ENCODE measurements around the gene DTX3L.

DTX3L gene

DNA sequence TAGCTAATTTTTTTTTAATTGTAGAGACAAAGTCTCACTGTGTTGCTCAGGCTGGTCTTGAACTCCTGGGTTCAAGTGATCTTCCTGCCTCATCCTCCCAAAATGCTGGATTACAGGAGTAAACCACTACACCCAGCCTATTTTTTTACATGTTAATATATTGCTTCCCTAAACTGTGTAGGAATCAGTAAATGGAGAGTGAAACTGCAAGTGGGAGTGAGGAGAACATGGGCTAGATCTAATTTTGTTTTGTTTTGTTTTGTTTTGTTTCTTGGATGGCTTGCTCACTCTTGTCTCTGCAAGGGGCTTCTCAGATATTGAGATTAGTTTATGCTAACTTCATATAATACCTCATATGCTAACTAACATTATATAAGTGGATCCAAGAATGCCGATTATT is 44.8 kb downstream of the DTX3L start:
- peak; percentile 63 for DNase-seq

DNA sequence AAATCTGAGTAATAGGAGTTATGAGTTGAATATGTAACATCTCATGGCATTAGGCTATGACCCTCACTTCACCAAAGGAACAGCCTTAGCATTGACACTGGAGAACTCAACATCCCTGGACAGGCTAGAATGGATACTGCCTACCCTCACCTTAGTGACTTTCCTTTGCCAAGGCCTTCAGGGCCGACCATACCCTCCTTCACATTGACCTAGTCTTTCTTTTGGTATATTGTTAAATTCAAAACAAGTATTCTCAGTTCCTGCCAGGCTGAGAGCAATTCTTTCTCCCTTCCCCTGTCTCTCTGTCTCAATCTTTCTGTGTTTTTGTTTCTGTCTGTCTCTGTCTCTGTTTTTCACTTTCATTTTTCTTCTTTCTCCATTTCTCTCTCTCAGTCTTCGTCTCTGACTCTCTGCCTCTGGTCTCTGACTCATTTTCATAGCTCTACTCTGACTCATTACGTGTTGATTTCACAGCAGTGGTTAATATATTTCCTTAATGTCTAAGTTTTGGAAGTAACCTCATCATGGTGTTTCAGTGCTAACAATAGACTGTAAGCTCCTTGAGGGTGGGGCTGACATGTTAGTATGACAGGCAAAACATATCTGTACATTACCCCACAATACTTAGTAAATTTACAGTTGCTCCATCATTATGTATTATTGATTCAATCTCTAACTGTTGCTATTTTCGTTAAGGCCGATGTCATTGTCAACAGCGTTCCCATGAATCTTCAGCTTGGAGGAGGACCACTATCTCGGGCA is 45.8 kb downstream of the DTX3L start:
- peak; percentile 97 for DNase-seq

DNA sequence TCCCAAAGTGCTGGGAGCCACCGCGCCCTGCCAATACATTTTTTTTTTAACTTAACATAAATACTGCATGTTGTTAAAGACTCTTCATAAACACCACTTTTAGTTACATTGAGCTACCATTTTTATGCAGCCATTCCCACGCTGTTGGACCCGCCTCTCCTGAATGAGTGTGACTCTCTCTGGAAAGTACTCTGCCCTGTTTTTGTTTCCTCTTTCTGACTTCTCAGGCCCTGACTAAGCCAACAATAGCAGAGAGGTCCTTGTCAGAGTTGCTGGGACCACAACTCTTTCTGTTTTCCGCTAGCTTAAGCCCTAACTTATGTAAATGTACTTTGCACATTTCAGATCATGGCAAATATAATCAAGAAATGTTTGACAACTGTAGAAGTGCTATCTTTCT is 48.6 kb downstream of the DTX3L start:
- DNase-seq: peak; percentile 79

DNA sequence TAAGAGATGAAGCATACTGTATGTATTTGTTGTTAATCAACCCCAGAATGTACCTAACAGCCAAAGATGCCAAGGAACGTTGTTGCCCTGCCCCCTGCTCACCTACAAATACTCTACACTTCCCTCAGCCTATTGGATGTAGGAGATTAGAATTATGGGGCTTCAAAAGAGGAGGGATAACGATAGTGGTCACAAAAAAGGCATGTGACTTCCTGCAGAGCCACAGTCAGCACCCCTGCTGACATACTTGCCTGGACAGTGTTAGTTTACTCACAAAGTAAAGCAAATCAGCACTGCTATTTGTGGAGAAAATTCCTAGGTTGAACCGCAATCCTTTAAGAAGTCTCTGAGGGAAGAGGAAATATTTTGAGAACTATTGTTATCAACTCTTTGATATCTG is 51.2 kb downstream of the DTX3L start:
- DNase-seq: no peak

DNA sequence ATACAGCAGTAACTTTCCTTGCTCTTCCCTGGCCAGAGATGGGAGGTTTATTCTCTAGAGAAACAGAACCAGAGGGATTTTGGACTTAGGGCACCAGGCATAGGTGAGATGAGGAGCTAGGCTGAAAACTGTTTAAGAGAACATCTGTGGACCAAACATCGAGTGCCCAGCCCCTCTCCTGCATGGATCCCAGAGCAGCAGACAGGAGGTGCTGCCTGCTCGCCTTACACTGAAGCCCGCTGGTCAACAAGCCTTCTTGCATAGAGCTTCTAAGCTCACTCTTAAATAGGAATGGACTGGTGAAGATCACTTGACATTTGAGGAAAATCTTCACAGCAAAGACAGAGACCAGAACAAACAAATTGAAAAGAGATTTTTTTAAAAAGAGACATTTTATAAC is 54.5 kb downstream of the DTX3L start:
- DNase-seq: no peak

DNA sequence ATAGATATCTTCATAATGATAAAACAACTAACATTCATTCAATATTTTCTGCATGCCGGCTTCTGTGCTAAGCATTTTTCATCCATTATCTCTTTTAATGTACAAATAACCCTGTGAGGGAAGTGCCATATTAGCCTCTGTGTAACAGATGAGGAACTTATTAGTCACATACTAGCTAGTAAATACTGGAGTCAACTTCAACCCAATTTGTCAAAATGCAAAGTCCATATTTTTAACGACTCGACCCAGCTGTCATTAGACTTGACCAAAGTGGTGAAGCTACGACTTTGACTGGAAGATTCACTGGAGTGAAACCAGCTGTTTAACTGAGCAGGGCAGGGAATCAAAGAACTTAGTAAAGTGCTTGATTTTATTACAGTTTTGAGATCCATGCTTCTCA is 54.9 kb downstream of the DTX3L start:
- peak; percentile 47 for DNase-seq

DNA sequence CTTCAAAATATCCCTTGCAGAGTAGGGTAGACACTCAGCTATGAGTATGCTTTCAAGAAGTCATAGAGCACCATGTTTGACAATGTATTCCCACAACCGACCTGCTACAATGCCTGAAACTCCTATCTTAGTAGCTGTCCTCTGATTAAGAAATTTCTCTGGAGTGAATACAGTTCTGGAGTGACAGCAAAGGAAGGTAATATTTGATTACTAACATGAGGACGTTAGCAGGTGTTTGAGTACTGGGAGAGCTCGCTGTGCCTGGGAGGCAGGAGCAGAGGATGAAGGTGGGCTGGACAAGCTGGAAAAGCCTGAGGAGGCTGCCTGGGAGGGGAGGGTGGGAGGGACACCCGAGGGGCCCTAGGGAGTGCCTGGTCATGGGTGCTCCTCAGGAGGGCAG is 56.3 kb downstream of the DTX3L start:
- no peak for DNase-seq

DNA sequence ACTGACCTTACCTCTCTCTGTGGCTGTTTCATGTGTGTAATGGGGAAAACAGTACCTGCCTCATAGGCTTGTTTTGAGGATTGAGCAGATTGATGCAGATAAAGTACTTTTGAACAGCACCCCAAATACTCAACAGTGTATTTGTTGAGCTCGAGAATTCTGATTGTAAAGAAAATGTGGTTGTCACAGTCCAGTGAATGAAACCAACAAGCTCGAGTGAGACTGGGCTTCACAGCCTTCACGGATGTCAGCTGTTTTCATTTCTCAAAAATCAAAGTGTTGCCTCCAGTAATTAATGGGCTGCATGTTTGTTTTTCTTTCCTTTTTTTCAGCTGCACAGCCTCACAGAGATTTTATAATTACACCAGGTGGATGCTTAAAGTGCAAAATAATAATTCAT is 57.0 kb downstream of the DTX3L start:
- no peak for DNase-seq

DNA sequence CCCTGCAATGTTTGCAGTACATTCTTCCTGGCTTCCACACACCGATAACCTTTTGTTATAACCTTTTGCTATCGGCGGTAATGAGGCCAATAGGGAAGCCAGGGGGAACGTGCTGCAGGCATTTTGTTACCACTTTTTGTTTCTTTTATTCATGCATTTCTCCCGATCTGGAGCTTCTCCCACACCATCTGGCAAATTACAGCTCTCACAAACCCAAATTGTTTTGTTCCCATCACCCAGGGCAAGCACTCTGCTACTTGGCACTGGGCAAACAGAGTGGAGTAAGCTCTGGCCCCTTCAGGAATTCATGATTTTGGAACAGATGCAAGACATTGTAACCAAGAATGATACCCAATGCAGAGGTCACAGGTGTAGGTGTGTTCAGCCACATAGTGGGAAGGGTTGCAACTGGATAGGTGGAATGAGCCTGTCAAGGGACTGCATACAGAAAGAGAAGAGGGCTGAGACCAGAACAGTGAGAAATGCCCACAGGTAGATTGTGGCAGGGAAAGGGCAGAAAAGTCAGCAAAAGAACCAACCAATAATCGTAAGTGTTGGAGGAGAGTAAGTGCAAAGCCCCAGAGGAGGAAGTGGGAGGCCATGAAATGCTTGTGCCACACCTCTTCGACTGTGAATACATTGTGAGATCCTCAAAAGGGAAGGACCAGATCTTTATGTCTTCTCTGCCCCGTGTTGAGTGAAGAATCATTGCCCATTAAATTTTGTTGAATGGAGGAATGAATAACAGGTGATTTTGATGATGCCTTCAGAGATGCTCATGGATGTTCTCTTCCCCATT is 59.1 kb downstream of the DTX3L start:
- no peak for DNase-seq
